Tibial nerve (tissue), 4 donors: ENCODE measurements around the gene IRGQ. TPM values are rescaled to one million over a fixed set of nuclear protein-coding genes. Genes with fewer than 3 reads are reported as not detected.
"Not testable (repeated sequence)": the region's sequence is repeated elsewhere in the genome, so short reads cannot be mapped to it uniquely, and the experiment has no call there.

Source experiments
- DNase-seq, 2 donors: peaks; one replicate each; pipeline ENCODE4 v3.0.0-alpha.2; 2019; ENCODE audit warnings: low spot score in 2 of 2
- H3K27ac ChIP-seq, 4 donors: fragments of 200-600 bp; sonication (generic) in 3 of 4; one replicate each; pipeline ENCODE4 v1.5.1; 2017 to 2019; ENCODE audit warnings: mild to moderate bottlenecking in 1 of 4
- H3K27me3 ChIP-seq, 2 donors: fragments of 200-600 bp; sonication (generic) in 1 of 2; one replicate each; pipeline versions ENCODE4 v1.5.1 to v1.6.0; 2017 to 2019
- H3K36me3 ChIP-seq, 3 donors: fragments of 200-600 bp; sonication (generic); one replicate each; pipeline ENCODE4 v1.5.1; 2018 to 2019
- H3K4me1 ChIP-seq, 4 donors: fragments of 200-600 bp; sonication (generic) in 3 of 4; one replicate each; pipeline ENCODE4 v1.5.1; 2017 to 2019
- H3K4me3 ChIP-seq, 4 donors: fragments of 200-600 bp; sonication (generic) in 3 of 4; one replicate each; pipeline ENCODE4 v1.5.1; 2017 to 2019; ENCODE audit warnings: mild to moderate bottlenecking in 1 of 4, moderate library complexity in 1 of 4
- H3K9me3 ChIP-seq, 4 donors: fragments of 200-600 bp; sonication (generic) in 3 of 4; one replicate each; pipeline ENCODE4 v1.5.1; 2017 to 2019
- EP300 ChIP-seq, 2 donors: sonication (generic); formaldehyde crosslinking; IDR thresholded peaks; one replicate each; pipeline ENCODE4 v1.6.1; 2017; ENCODE audit warnings: antibody characterized with exemption in 2 of 2, mild to moderate bottlenecking in 1 of 2
- POLR2A ChIP-seq, 2 donors: fragments of 450-650 bp; IDR thresholded peaks; one replicate each; pipeline ENCODE4 v1.6.1; 2017; ENCODE audit warnings: antibody characterized with exemption in 2 of 2, mild to moderate bottlenecking in 2 of 2, moderate library complexity in 2 of 2
- WGBS, 2 donors: methylation state at CpG; one replicate each; pipeline ENCODE4 v1.1.5; 2018; 5-methylcytosine and 5-hydroxymethylcytosine counted together
- total RNA-seq, 4 donors: library from RNA; depleted of rRNA; stranded (reverse); fragments of >200 nt; gene quantifications; one replicate each; pipeline ENCODE4 v1.1.0, GENCODE V29; 2016
- TF ChIP-seq, protein P1 (sequence below), 5 experiments: fragments of 200-600 bp in 3 of 5; fragments of 450-650 bp in 2 of 5; sonication (generic) in 3 of 5; IDR thresholded peaks; one replicate each; pipeline ENCODE4 v1.5.1; 2016 to 2019; ENCODE audit warnings: antibody characterized with exemption in 5 of 5, mild to moderate bottlenecking in 3 of 5, moderate library complexity in 2 of 5

Gene IRGQ
- total RNA-seq, 4 donors from 2014 or later = 21.6 to 26.1 (median 23.6) TPM

- H3K4me3 ChIP-seq = no peak overlapping the region
- H3K9me3 ChIP-seq = no peaks in the 10 kb centered on the region
- H3K27ac ChIP-seq = no peak overlapping the region
- H3K4me1 ChIP-seq = peaks cover 0 to 10% (median 0%) of the 10 kb centered on the region in 4 donors
- no peak for DNase-seq
- no peaks in the 10 kb centered on the region for H3K27me3 ChIP-seq
- H3K36me3 ChIP-seq = peaks cover 0 to 46% (median 0%) of the 10 kb centered on the region in 3 donors
- TF ChIP-seq POLR2A (IDR thresholded peaks at IDR 0.05) = no peak
- TF ChIP-seq, protein P1, sequence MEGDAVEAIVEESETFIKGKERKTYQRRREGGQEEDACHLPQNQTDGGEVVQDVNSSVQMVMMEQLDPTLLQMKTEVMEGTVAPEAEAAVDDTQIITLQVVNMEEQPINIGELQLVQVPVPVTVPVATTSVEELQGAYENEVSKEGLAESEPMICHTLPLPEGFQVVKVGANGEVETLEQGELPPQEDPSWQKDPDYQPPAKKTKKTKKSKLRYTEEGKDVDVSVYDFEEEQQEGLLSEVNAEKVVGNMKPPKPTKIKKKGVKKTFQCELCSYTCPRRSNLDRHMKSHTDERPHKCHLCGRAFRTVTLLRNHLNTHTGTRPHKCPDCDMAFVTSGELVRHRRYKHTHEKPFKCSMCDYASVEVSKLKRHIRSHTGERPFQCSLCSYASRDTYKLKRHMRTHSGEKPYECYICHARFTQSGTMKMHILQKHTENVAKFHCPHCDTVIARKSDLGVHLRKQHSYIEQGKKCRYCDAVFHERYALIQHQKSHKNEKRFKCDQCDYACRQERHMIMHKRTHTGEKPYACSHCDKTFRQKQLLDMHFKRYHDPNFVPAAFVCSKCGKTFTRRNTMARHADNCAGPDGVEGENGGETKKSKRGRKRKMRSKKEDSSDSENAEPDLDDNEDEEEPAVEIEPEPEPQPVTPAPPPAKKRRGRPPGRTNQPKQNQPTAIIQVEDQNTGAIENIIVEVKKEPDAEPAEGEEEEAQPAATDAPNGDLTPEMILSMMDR (IDR thresholded peaks at IDR 0.05) = no peak
- no peak for TF ChIP-seq EP300 (IDR thresholded peaks at IDR 0.05)
- 88 to 92% methylated on average over 7 of the region's 7 CpGs for WGBS, 2 donors
These were observed 10.8 kb upstream of the IRGQ start for GRCh38 chr19:43606569-43607229.

DNA sequence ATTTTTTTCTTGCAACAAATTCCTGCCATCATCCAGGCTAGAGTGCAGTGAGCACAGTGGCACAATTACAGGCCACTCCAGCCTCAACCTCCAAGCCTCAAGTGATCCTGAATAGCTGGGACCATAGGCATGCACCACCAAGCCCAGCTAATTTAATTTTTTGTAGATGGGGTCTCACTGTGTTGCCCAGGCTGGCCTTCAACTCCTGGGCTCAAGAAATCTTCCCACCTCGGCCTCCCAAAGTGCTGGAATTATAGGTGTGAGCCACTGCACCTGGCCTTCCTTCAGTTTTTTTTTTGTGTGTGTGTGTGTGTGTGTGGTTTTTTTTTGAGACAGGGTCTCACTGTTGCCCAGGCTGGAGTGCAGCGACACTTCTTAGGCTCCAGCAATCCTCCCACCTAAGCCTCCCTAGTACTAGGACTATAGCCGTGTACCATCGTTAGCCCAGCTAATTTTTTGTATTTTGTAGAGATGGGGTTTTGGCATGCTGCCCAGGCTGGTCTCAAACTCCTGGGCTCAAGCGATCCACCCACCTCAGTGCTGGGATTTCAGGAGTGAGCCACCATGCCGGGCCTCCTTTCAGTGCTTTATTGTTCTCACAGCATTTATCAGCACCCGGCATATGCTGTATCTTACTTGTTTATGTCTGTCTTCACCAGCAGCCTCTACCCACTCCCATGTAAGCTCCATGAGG, 10.1 kb upstream of the IRGQ start:
- WGBS, 2 donors = 60 to 66% methylated on average over 7 of the region's 7 CpGs
- peaks cover 0 to 9% (median 0%) of the 10 kb centered on the region in 4 donors for H3K4me1 ChIP-seq
- H3K4me3 ChIP-seq = no peak overlapping the region
- TF ChIP-seq EP300 (IDR thresholded peaks at IDR 0.05) = no peak
- TF ChIP-seq POLR2A (IDR thresholded peaks at IDR 0.05) = no peak
- TF ChIP-seq, protein P1 (IDR thresholded peaks at IDR 0.05) = no peak
- DNase-seq = no peak
- H3K27ac ChIP-seq = no peak overlapping the region
- H3K27me3 ChIP-seq = no peaks in the 10 kb centered on the region
- no peaks in the 10 kb centered on the region for H3K9me3 ChIP-seq
- H3K36me3 ChIP-seq = peaks cover 0 to 49% (median 0%) of the 10 kb centered on the region in 3 donors

DNA sequence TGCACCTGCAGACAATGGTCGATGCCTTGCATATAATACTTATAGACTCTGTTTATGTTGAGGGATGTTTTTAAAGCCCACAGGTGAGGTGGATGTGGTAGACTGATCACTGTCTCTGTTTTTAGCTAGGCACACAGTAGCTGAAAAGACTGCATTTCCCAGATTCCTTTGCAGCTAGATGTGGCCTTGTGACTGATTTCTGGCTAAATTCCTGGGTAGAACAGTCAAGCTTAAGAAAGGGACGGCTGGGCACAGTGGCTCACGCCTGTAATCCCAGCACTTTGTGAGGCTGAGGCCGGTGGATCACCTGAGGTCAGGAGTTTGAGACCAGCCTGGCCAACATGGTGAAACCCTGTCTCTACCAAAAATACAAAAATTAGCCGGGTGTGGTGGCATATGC, 4.4 kb upstream of the IRGQ start:
- peak overlapping the region in 1 of 4 donors; percentile 3 for H3K27ac ChIP-seq
- not testable (repeated sequence) for DNase-seq
- 64 to 70% methylated on average over 5 of the region's 5 CpGs for WGBS, 2 donors

GRCh38 chr19:43599635-43600295, 3.8 kb upstream of the IRGQ start:
- H3K27me3 ChIP-seq = no peaks in the 10 kb centered on the region
- H3K36me3 ChIP-seq = peaks cover 0 to 49% (median 6%) of the 10 kb centered on the region in 3 donors
- H3K4me1 ChIP-seq = peaks cover 0 to 36% (median 21%) of the 10 kb centered on the region in 4 donors
- H3K27ac ChIP-seq = peak overlapping the region in 1 of 4 donors; percentile 3
- no peak for TF ChIP-seq POLR2A (IDR thresholded peaks at IDR 0.05)
- TF ChIP-seq, protein P1 (IDR thresholded peaks at IDR 0.05) = peak in 2 of 5 experiments; percentile 5 to 14
- WGBS, 2 donors = 63 to 69% methylated on average over 4 of the region's 4 CpGs
- no peak for DNase-seq
- no peaks in the 10 kb centered on the region for H3K9me3 ChIP-seq
- H3K4me3 ChIP-seq = no peak overlapping the region

More for the DNA sequence above, 4.4 kb upstream of the IRGQ start:
- peaks cover 0 to 31% (median 16%) of the 10 kb centered on the region in 4 donors for H3K4me1 ChIP-seq
- not testable (repeated sequence) for H3K27me3 ChIP-seq, H3K9me3 ChIP-seq, H3K4me3 ChIP-seq
- H3K36me3 ChIP-seq = peaks cover 0 to 52% (median 6%) of the 10 kb centered on the region in 3 donors

DNA sequence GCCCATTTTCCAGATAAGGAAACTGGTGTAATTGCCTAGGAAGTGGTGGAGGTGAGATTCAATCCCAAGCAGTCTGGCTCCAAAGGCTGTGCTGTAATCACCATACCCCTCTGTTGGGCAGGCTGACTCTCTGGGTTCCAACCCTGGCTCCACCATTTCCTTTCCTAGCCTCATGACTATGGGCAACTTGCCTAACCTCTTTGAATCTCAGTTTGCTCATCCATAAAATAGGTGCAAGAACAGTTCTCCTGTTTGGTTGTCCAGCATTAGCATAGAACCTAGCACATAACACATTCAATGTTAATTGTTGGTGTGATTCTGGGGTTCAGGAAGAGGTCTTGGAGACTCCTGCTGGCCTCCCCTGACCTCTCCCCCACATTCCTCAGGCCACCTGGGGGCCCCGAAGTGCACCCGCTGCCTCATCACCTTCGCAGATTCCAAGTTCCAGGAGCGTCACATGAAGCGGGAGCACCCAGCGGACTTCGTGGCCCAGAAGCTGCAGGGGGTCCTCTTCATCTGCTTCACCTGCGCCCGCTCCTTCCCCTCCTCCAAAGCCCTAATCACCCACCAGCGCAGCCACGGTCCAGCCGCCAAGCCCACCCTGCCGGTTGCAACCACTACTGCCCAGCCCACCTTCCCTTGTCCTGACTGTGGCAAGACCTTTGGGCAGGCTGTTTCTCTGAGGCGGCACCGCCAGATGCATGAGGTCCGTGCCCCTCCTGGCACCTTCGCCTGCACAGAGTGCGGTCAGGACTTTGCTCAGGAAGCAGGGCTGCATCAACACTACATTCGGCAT, 2.7 kb upstream of the IRGQ start:
- Histone ChIP-seq H3K27me3 (no peaks in the 10 kb centered on the region), H3K4me3 (no peak overlapping the region), H3K4me1 (peaks cover 0 to 48% (median 30%) of the 10 kb centered on the region in 4 donors), H3K27ac (no peak overlapping the region), H3K9me3 (no peaks in the 10 kb centered on the region), H3K36me3 (peaks cover 0 to 54% (median 6%) of the 10 kb centered on the region in 3 donors)
- 88% methylated on average over 19 of the region's 19 CpGs for WGBS, 2 donors
- DNase-seq = no peak
- TF ChIP-seq, protein P1 (IDR thresholded peaks at IDR 0.05) = no peak
- TF ChIP-seq POLR2A (IDR thresholded peaks at IDR 0.05) = no peak
- no peak for TF ChIP-seq EP300 (IDR thresholded peaks at IDR 0.05)
